Neutrophil (primary cell): ENCODE measurements around the gene SRGAP1.
"Not testable (repeated sequence)": the region's sequence is repeated elsewhere in the genome, so short reads cannot be mapped to it uniquely, and the experiment has no call there.

Experiments used
- H3K27ac ChIP-seq: fragments of 200-600 bp; sonication (generic); 2 replicates; pipeline ENCODE4 v1.5.1; 2016; ENCODE audit warnings: mild to moderate bottlenecking, moderate library complexity
- H3K27me3 ChIP-seq: fragments of 200-600 bp; sonication (generic); 2 replicates; pipeline ENCODE4 v1.6.0; 2016; ENCODE audit warnings: mild to moderate bottlenecking
- H3K36me3 ChIP-seq: fragments of 200-600 bp; sonication (generic); 2 replicates; pipeline ENCODE4 v1.5.1; 2017
- H3K4me1 ChIP-seq, 2 experiments: fragments of 200-600 bp in 1 of 2; sonication (generic) in 1 of 2; 1 replicate in 1 of 2; 2 replicates in 1 of 2; pipeline versions ENCODE4 v1.5.1 to v1.6.1; 2013 to 2016; ENCODE audit warnings: low read depth in 1 of 2, low read length in 1 of 2, mild to moderate bottlenecking in 1 of 2, moderate library complexity in 1 of 2; ENCODE audit not compliant: control insufficient read depth in 1 of 2, insufficient read depth in 1 of 2
- H3K4me3 ChIP-seq, 2 experiments: fragments of 200-600 bp in 1 of 2; sonication (generic) in 1 of 2; 1 replicate in 1 of 2; 2 replicates in 1 of 2; pipeline ENCODE4 v1.5.1; 2013 to 2016; ENCODE audit warnings: low read depth in 1 of 2, low read length in 1 of 2, mild to moderate bottlenecking in 1 of 2, moderate library complexity in 1 of 2
- H3K9me3 ChIP-seq: fragments of 200-600 bp; sonication (generic); 2 replicates; pipeline ENCODE4 v1.5.1; 2016
- TF ChIP-seq, protein P1 (sequence below): fragments of 200-600 bp; sonication (generic); IDR thresholded peaks from 2 replicates; pipeline ENCODE4 v1.5.1; 2016; ENCODE audit warnings: antibody characterized with exemption

SRGAP1 gene

DNA sequence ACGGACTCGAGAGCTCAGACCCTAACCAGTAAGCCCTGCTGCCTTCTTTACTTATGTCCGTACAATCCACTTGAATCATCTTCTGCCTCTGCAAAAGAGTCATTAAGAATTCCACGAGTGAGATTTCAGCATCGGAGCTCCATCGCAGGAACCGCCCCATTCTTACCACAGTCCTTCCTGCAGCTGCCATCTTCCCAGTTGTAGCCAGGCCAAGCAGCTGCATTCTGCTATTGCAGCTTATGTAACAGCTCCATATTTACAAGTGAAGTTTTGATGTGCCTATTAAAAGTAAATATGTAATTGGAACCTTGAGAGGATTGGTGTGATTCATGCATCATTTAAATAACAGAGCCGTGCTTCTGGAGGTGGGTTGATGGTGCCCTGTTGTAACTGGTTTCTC, 220.2 kb downstream of the SRGAP1 start:
- no peak overlapping the region for H3K27ac ChIP-seq
- no peaks in the 10 kb centered on the region for H3K9me3 ChIP-seq
- H3K36me3 ChIP-seq: no peaks in the 10 kb centered on the region
- H3K4me3 ChIP-seq: no peak overlapping the region
- H3K27me3 ChIP-seq: no peaks in the 10 kb centered on the region
- no peaks in the 10 kb centered on the region for H3K4me1 ChIP-seq
- TF ChIP-seq, protein P1, sequence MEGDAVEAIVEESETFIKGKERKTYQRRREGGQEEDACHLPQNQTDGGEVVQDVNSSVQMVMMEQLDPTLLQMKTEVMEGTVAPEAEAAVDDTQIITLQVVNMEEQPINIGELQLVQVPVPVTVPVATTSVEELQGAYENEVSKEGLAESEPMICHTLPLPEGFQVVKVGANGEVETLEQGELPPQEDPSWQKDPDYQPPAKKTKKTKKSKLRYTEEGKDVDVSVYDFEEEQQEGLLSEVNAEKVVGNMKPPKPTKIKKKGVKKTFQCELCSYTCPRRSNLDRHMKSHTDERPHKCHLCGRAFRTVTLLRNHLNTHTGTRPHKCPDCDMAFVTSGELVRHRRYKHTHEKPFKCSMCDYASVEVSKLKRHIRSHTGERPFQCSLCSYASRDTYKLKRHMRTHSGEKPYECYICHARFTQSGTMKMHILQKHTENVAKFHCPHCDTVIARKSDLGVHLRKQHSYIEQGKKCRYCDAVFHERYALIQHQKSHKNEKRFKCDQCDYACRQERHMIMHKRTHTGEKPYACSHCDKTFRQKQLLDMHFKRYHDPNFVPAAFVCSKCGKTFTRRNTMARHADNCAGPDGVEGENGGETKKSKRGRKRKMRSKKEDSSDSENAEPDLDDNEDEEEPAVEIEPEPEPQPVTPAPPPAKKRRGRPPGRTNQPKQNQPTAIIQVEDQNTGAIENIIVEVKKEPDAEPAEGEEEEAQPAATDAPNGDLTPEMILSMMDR: no peak

DNA sequence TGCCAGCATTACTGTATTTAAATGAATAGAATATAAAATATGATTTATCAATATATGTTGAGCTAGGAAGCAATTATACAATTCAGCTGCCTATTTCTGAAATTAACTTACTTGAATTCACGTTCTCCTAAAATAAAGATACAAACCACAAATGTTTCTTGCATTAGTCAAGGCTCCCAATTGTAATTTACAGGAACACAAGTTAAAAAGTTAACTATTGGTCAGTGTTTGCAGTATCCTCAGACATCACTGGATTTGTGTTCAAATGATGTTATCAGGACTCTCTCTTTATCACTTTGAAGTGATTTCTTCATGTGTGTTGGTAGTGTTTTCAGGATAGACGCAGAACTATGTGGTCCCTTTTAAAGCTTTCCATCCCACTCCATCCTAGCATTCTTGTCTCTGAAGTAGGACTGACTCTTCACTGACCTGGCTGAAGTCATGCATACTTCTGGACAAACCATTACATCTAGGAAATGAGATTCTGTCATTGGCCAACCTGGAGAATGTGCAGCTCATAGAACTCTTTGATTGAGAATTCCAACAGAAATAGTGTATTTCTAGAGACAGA, 221.5 kb downstream of the SRGAP1 start:
- TF ChIP-seq, protein P1: no peak
- Histone ChIP-seq H3K4me1 (no peaks in the 10 kb centered on the region), H3K36me3 (no peaks in the 10 kb centered on the region), H3K9me3 (no peaks in the 10 kb centered on the region), H3K27me3 (no peaks in the 10 kb centered on the region), H3K27ac (no peak overlapping the region), H3K4me3 (no peak overlapping the region)

GRCh38 chr12:64066776-64067175, 222.3 kb downstream of the SRGAP1 start:
- Histone ChIP-seq H3K9me3 (no peaks in the 10 kb centered on the region), H3K27ac (no peak overlapping the region), H3K27me3 (no peaks in the 10 kb centered on the region), H3K4me3 (no peak overlapping the region), H3K36me3 (no peaks in the 10 kb centered on the region), H3K4me1 (no peaks in the 10 kb centered on the region)
- TF ChIP-seq, protein P1: no peak

DNA sequence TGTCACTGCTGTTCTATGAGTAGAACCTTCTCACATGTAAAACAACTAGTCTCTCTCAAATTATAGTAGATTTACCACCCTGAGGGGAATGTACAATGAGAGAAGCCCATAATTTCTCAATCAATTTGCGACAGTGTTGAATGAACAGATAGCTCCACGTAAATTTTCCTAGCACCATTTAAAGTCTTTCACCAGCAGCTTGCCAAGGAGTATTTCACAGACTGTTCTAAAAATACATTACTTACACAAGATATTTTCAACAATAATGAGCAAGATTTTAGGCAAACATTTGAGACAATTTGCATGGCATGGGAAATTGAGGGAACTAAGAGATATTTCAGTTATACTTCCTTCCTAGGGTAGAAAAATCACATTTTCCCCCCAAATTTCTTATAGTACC, 226.0 kb downstream of the SRGAP1 start:
- Histone ChIP-seq H3K36me3 (no peaks in the 10 kb centered on the region), H3K27ac (no peak overlapping the region), H3K27me3 (no peaks in the 10 kb centered on the region), H3K4me1 (no peaks in the 10 kb centered on the region), H3K4me3 (no peak overlapping the region), H3K9me3 (no peaks in the 10 kb centered on the region)
- TF ChIP-seq, protein P1: no peak

GRCh38 chr12:64072916-64073575, 228.5 kb downstream of the SRGAP1 start:
- H3K36me3 ChIP-seq: no peaks in the 10 kb centered on the region
- no peaks in the 10 kb centered on the region for H3K9me3 ChIP-seq
- no peaks in the 10 kb centered on the region for H3K27me3 ChIP-seq
- no peak overlapping the region for H3K4me3 ChIP-seq
- no peak overlapping the region for H3K27ac ChIP-seq
- H3K4me1 ChIP-seq: no peaks in the 10 kb centered on the region
- TF ChIP-seq, protein P1: no peak

DNA sequence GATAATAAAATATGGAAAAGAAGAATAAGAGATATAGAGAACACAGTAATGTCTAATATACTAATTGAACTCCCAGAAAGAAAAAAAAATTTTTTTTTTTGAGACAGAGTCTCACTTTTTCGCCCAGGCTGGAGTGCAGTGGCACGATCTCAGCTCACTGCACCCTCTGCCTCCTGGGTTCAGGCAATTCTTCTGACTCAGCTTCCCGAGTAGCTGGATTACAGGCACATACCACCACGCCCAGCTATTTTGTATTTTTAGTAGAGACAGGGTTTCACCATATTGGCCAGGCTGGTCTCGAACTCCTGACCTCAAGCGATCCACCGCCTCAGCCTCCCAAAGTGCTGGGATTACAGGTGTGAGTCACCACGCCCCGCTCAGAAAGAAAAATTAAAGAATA, 232.1 kb downstream of the SRGAP1 start:
- not testable (repeated sequence) for H3K4me3 ChIP-seq, H3K27ac ChIP-seq, H3K9me3 ChIP-seq, H3K36me3 ChIP-seq, H3K4me1 ChIP-seq, H3K27me3 ChIP-seq
